Suprapubic skin (tissue), 4 donors: ENCODE data around the gene RNU1-1.
"Not testable (repeated sequence)": the region's sequence is repeated elsewhere in the genome, so short reads cannot be mapped to it uniquely, and the experiment has no call there.

ENCODE experiments used
- CTCF ChIP-seq, 2 donors: fragments of 200-600 bp in 1 of 2; fragments of 450-650 bp in 1 of 2; sonication (generic) in 1 of 2; IDR thresholded peaks; one replicate each; pipeline ENCODE4 v1.5.1; 2016 to 2019; ENCODE audit warnings: antibody characterized with exemption in 2 of 2, mild to moderate bottlenecking in 1 of 2, moderate library complexity in 1 of 2
- EP300 ChIP-seq: sonication (generic); formaldehyde crosslinking; IDR thresholded peaks from one replicate; pipeline ENCODE4 v1.6.1; 2017; ENCODE audit warnings: antibody characterized with exemption
- POLR2A ChIP-seq, 2 donors: fragments of 450-650 bp; IDR thresholded peaks; one replicate each; pipeline ENCODE4 v1.6.1; 2017; ENCODE audit warnings: antibody characterized with exemption in 2 of 2, mild to moderate bottlenecking in 2 of 2, moderate library complexity in 2 of 2
- POLR2AphosphoS5 ChIP-seq, 3 donors: sonication (generic); formaldehyde crosslinking; IDR thresholded peaks; one replicate each; pipeline ENCODE4 v1.6.1; 2017; ENCODE audit warnings: antibody characterized with exemption in 3 of 3

GRCh38 chr1:16553244-16553643, 39.2 kb upstream of the RNU1-1 start:
- not testable (repeated sequence) for TF ChIP-seq EP300; POLR2A (IDR thresholded peaks at IDR 0.05); CTCF (IDR thresholded peaks at IDR 0.05); POLR2AphosphoS5 (IDR thresholded peaks at IDR 0.05)
